Measurements from ENCODE around the gene ACAA2.

DNA sequence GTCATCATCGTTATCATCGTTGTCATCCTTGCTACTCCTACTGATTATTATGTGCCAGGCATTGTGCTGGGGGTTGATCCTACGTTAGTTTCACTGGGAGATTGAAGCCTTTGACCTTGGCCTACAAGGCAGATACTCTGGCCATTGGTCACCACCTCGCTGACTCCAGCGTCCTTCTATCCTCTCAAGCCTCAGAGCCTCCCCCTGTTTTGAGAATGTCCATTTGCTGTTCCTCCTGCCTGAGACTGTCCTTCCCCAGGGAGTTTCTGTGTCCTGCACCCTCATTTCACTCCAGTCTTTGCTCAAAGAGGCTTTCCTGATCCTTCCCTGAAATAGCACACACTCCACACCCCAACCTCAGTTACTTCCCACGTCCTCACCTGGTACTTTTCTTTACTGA lies 57.8 kb downstream of the ACAA2 start:
- TF ChIP-seq EZH2phosphoT487 (IDR thresholded peaks at IDR 0.05; ENCODE audit: borderline replicate concordance, low read length), result no peak
- TF ChIP-seq EZH2 (IDR thresholded peaks at IDR 0.05; ENCODE audit: low read length, unreplicated experiment), result no peak
- TF ChIP-seq, protein P1, sequence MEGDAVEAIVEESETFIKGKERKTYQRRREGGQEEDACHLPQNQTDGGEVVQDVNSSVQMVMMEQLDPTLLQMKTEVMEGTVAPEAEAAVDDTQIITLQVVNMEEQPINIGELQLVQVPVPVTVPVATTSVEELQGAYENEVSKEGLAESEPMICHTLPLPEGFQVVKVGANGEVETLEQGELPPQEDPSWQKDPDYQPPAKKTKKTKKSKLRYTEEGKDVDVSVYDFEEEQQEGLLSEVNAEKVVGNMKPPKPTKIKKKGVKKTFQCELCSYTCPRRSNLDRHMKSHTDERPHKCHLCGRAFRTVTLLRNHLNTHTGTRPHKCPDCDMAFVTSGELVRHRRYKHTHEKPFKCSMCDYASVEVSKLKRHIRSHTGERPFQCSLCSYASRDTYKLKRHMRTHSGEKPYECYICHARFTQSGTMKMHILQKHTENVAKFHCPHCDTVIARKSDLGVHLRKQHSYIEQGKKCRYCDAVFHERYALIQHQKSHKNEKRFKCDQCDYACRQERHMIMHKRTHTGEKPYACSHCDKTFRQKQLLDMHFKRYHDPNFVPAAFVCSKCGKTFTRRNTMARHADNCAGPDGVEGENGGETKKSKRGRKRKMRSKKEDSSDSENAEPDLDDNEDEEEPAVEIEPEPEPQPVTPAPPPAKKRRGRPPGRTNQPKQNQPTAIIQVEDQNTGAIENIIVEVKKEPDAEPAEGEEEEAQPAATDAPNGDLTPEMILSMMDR (conservative IDR thresholded peaks at IDR 0.05; ENCODE audit: low read depth, low read length), result no peak
